Hepatocyte (in vitro differentiated cells): Measurements from ENCODE around the gene PTPRD. TPM values are rescaled to one million over a fixed set of nuclear protein-coding genes. Genes with fewer than 3 reads are reported as not detected.

Source experiments
- DNase-seq: peaks from one replicate; pipeline ENCODE4 v3.0.0-alpha.2; 2016; ENCODE audit warnings: low spot score
- H2AFZ ChIP-seq: fragments of 200-600 bp; sonication (generic); 2 replicates; pipeline ENCODE4 v1.6.0; 2016; ENCODE audit warnings: antibody characterized with exemption, mild to moderate bottlenecking
- H3K27ac ChIP-seq: fragments of 200-600 bp; sonication (generic); 2 replicates; pipeline ENCODE4 v1.5.1; 2016; ENCODE audit warnings: mild to moderate bottlenecking
- H3K27me3 ChIP-seq: fragments of 200-600 bp; sonication (generic); 2 replicates; pipeline ENCODE4 v1.6.1; 2016
- H3K36me3 ChIP-seq: fragments of 200-600 bp; sonication (generic); replicated peaks from 2 replicates; pipeline ENCODE4 v1.5.1; 2016; ENCODE audit warnings: low read depth; ENCODE audit not compliant: insufficient read depth
- H3K4me1 ChIP-seq: fragments of 200-600 bp; sonication (generic); 2 replicates; pipeline ENCODE4 v1.5.1; 2016; ENCODE audit warnings: mild to moderate bottlenecking, moderate library complexity; ENCODE audit not compliant: insufficient read depth
- H3K4me2 ChIP-seq: fragments of 200-600 bp; sonication (generic); 2 replicates; pipeline ENCODE4 v1.6.0; 2016
- H3K4me3 ChIP-seq: fragments of 200-600 bp; sonication (generic); 2 replicates; pipeline ENCODE4 v1.5.1; 2016; ENCODE audit warnings: mild to moderate bottlenecking
- H3K79me2 ChIP-seq: fragments of 200-600 bp; sonication (generic); 2 replicates; pipeline ENCODE4 v1.6.0; 2017; ENCODE audit warnings: mild to moderate bottlenecking
- H3K9me2 ChIP-seq: fragments of 200-600 bp; sonication (generic); replicated peaks from 2 replicates; pipeline ENCODE4 v1.6.0; 2017; ENCODE audit warnings: mild to moderate bottlenecking; ENCODE audit not compliant: insufficient read depth
- H3K9me3 ChIP-seq: fragments of 200-600 bp; sonication (generic); 2 replicates; pipeline ENCODE4 v1.5.1; 2016; ENCODE audit warnings: low read depth, mild to moderate bottlenecking
- H4K20me1 ChIP-seq: fragments of 200-600 bp; sonication (generic); 2 replicates; pipeline ENCODE4 v1.6.0; 2016; ENCODE audit warnings: mild to moderate bottlenecking; ENCODE audit not compliant: insufficient read depth, poor library complexity, severe bottlenecking
- EZH2 ChIP-seq: fragments of 200-600 bp; sonication (generic); IDR thresholded peaks from 2 replicates; pipeline ENCODE4 v1.6.1; 2016; ENCODE audit warnings: antibody characterized with exemption, mild to moderate bottlenecking, borderline replicate concordance
- EZH2phosphoT487 ChIP-seq: fragments of 200-600 bp; sonication (generic); IDR thresholded peaks from one replicate; pipeline ENCODE4 v1.6.1; 2018; ENCODE audit warnings: antibody characterized with exemption, mild to moderate bottlenecking, low read depth, moderate library complexity; ENCODE audit not compliant: unreplicated experiment, severe bottlenecking
- WGBS: methylation state at CpG from one replicate; pipeline ENCODE4 v1.1.6; 2016; ENCODE audit warnings: low lambda C conversion rate; ENCODE audit errors: missing lambda C conversion rate; 5-methylcytosine and 5-hydroxymethylcytosine counted together
- polyA plus RNA-seq: library from polyadenylated mRNA; unstranded; fragments of >200 nt; fragmentation: Nextera tagmentation; extraction: Ambion mirVana; gene quantifications from 2 replicates; pipeline ENCODE4 v1.2.1, GENCODE V29; 2016
- total RNA-seq: library from RNA; depleted of rRNA; stranded (reverse); fragments of >200 nt; gene quantifications from 2 replicates; pipeline ENCODE4 v1.2.3, GENCODE V29; 2014
- TF ChIP-seq, protein P1 (sequence below): fragments of 200-600 bp; sonication (generic); IDR thresholded peaks from 2 replicates; pipeline ENCODE4 v1.5.1; 2016; ENCODE audit warnings: antibody characterized with exemption, mild to moderate bottlenecking; ENCODE audit not compliant: poor library complexity

The PTPRD gene
- total and polyA plus RNA-seq, 2 experiments from 2014 or later = 6.5 to 77.6 TPM

DNA sequence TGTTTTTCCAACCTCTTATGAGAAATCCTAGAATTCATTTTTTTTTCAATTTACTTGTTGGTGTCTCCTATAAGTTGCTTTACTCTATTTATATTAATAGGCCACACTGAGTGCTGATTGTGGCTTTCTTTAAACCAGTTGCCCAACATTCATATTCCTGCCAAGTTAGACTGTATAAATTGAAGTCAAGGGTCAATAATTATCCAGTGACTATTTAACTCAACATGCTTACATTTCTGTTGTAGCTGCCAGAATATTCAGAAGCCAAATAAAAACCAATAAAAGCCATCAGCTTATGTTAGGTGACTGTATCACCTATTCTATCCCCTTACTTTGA is 169.0 kb downstream of the PTPRD start:
- H3K27me3 ChIP-seq = no peaks in the 10 kb centered on the region
- H3K4me2 ChIP-seq = no peak overlapping the region
- no peak for DNase-seq
- H2AFZ ChIP-seq = no peak overlapping the region
- H3K79me2 ChIP-seq = no peaks in the 10 kb centered on the region
- no peaks in the 10 kb centered on the region for H3K9me3 ChIP-seq
- TF ChIP-seq EZH2phosphoT487 (no peak), EZH2 (no peak)
- TF ChIP-seq, protein P1, sequence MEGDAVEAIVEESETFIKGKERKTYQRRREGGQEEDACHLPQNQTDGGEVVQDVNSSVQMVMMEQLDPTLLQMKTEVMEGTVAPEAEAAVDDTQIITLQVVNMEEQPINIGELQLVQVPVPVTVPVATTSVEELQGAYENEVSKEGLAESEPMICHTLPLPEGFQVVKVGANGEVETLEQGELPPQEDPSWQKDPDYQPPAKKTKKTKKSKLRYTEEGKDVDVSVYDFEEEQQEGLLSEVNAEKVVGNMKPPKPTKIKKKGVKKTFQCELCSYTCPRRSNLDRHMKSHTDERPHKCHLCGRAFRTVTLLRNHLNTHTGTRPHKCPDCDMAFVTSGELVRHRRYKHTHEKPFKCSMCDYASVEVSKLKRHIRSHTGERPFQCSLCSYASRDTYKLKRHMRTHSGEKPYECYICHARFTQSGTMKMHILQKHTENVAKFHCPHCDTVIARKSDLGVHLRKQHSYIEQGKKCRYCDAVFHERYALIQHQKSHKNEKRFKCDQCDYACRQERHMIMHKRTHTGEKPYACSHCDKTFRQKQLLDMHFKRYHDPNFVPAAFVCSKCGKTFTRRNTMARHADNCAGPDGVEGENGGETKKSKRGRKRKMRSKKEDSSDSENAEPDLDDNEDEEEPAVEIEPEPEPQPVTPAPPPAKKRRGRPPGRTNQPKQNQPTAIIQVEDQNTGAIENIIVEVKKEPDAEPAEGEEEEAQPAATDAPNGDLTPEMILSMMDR = no peak
- no peaks in the 10 kb centered on the region for H4K20me1 ChIP-seq
- no peak overlapping the region for H3K4me3 ChIP-seq
- no peak overlapping the region for H3K27ac ChIP-seq
- no peaks in the 10 kb centered on the region for H3K9me2 ChIP-seq
- H3K36me3 ChIP-seq = no peaks in the 10 kb centered on the region
- H3K4me1 ChIP-seq = no peaks in the 10 kb centered on the region

DNA sequence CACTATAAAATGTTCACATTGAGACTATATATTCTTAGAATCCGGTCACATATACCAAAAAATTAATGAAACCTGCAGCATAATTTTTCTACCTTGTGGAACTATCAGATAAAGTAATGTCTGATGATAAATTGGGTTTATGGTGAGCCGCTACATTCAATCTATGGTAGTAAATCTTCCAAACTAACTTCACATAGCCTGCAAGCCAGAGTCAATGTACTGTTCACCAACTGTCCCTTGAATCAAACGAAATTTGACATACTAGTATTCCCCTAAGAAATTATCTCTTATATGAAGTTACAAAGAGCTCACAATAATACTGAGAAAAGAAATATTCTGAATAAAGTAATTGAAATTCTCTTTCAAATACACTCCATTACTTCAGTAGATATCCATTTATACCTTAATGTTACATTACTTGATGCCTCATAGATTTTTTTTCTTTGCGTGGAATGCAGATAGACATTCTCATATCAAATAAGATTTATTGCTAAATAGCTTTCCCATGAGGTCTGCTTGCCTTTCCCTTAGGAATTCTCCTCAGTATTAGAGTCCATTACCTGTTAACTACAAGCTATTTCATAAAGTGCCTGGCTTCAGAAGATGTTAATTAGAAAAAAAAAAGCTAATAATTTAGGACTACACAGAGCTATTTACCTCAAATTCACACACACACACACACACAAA is 169.5 kb downstream of the PTPRD start:
- no peaks in the 10 kb centered on the region for H4K20me1 ChIP-seq
- H2AFZ ChIP-seq = no peak overlapping the region
- H3K27me3 ChIP-seq = no peaks in the 10 kb centered on the region
- no peaks in the 10 kb centered on the region for H3K9me2 ChIP-seq
- no peaks in the 10 kb centered on the region for H3K9me3 ChIP-seq
- no peaks in the 10 kb centered on the region for H3K4me1 ChIP-seq
- H3K4me2 ChIP-seq = no peak overlapping the region
- DNase-seq = no peak
- no peak overlapping the region for H3K27ac ChIP-seq
- 86% methylated on average over 4 of the region's 4 CpGs for WGBS
- H3K79me2 ChIP-seq = no peaks in the 10 kb centered on the region
- no peak overlapping the region for H3K4me3 ChIP-seq
- no peak for TF ChIP-seq EZH2
- TF ChIP-seq, protein P1 = no peak
- no peak for TF ChIP-seq EZH2phosphoT487
- no peaks in the 10 kb centered on the region for H3K36me3 ChIP-seq

DNA sequence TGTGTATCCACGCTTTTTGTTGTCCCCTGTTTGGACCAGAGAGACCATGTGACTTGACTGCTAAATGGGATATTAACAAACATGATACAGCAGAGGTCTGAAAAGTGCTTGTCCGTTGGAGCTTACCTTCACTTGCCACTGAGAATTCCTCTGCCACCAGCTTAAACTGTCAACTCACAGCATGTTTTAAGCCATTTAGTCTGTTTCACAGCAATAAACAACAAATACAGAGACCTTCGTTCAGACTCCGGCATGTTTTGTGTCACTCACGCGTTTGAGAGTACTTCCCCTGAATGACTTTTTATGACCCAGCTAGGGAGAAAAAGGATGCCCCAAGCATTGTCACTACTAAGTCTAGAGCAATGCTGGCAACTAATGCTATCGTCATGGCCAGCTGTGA is 173.8 kb downstream of the PTPRD start:
- Histone ChIP-seq H3K9me2 (no peaks in the 10 kb centered on the region), H2AFZ (peak overlapping the region; percentile 12), H3K79me2 (no peaks in the 10 kb centered on the region), H3K27ac (no peak overlapping the region), H4K20me1 (no peaks in the 10 kb centered on the region), H3K36me3 (no peaks in the 10 kb centered on the region), H3K4me3 (no peak overlapping the region), H3K4me2 (no peak overlapping the region), H3K27me3 (no peaks in the 10 kb centered on the region), H3K9me3 (no peaks in the 10 kb centered on the region), H3K4me1 (no peaks in the 10 kb centered on the region)
- TF ChIP-seq, protein P1 = no peak
- TF ChIP-seq EZH2phosphoT487 (no peak), EZH2 (no peak)
- DNase-seq = no peak
- WGBS = 36% methylated on average over 7 of the region's 7 CpGs
